WTC11 (cell line): ENCODE data around the gene POLA1. TPM values are rescaled to one million over a fixed set of nuclear protein-coding genes. Genes with fewer than 3 reads are reported as not detected.

Experiments
- ATAC-seq: fragments of 200-7000 bp; cut with Tn5 transposase; 2 replicates; pipeline ENCODE4 v1.10.0; 2021; ENCODE audit warnings: mild to moderate bottlenecking, moderate library complexity
- CTCF ChIA-PET: fragments of 300-600 bp; sonication (Branson Sonifier 250); formaldehyde crosslinking; loops from one replicate; lab custom pipeline; 2021; ENCODE audit warnings: antibody characterized with exemption; lab: Charles Lee
- POLR2A ChIA-PET: fragments of 350-600 bp; sonication (Branson Sonifier 250); formaldehyde crosslinking; loops from one replicate; lab custom pipeline; 2021; ENCODE audit warnings: antibody characterized with exemption; lab: Charles Lee
- DNase-seq: peaks from one replicate; pipeline ENCODE4 v3.0.0; 2021; ENCODE audit warnings: low spot score
- H3K27ac Mint-ChIP-seq: 2 replicates; pipeline ENCODE4 v1.8.0; 2021; ENCODE audit warnings: mixed read lengths
- H3K27me3 Mint-ChIP-seq: 2 replicates; pipeline ENCODE4 v1.8.0; 2021; ENCODE audit warnings: low read depth, mild to moderate bottlenecking, moderate library complexity, mixed read lengths
- H3K36me3 Mint-ChIP-seq: 2 replicates; pipeline ENCODE4 v1.8.0; 2021; ENCODE audit warnings: mixed read lengths
- H3K4me1 Mint-ChIP-seq: 2 replicates; pipeline ENCODE4 v1.8.0; 2022; ENCODE audit warnings: mixed read lengths
- H3K4me3 Mint-ChIP-seq: 2 replicates; pipeline ENCODE4 v1.8.0; 2021; ENCODE audit warnings: mild to moderate bottlenecking, moderate library complexity, mixed read lengths
- H3K9me3 Mint-ChIP-seq: 2 replicates; pipeline ENCODE4 v1.8.0; 2021; ENCODE audit warnings: mixed read lengths
- CREM ChIP-seq: sonication (generic); formaldehyde crosslinking; IDR thresholded peaks from 2 replicates; pipeline ENCODE4 v1.8.1; 2022; ENCODE audit warnings: mild to moderate bottlenecking, missing genetic modification reagents, moderate library complexity
- ETV6 ChIP-seq: sonication (generic); formaldehyde crosslinking; IDR thresholded peaks from 2 replicates; pipeline ENCODE4 v1.8.1; 2022; ENCODE audit warnings: mild to moderate bottlenecking, missing genetic modification reagents
- FOXK1 ChIP-seq: sonication (generic); formaldehyde crosslinking; IDR thresholded peaks from 2 replicates; pipeline ENCODE4 v1.8.0; 2022; ENCODE audit warnings: mild to moderate bottlenecking, moderate library complexity, missing genetic modification reagents
- GTF2I ChIP-seq: fragments of 250-450 bp; sonication (Bioruptor Pico); conservative IDR thresholded peaks from 2 replicates; pipeline ENCODE4 v1.4.0; 2021; ENCODE audit warnings: mild to moderate bottlenecking
- JUN ChIP-seq: sonication (generic); formaldehyde crosslinking; IDR thresholded peaks from 2 replicates; pipeline ENCODE4 v1.8.0; 2023; ENCODE audit warnings: mild to moderate bottlenecking, missing genetic modification reagents
- NFATC4 ChIP-seq: fragments of 250-450 bp; sonication (Bioruptor Pico); IDR thresholded peaks from 2 replicates; pipeline ENCODE4 v1.9.0; 2021; ENCODE audit warnings: mild to moderate bottlenecking
- NFYB ChIP-seq: sonication (generic); formaldehyde crosslinking; conservative IDR thresholded peaks from 2 replicates; pipeline ENCODE4 v1.8.0; 2022; ENCODE audit warnings: low read depth, missing genetic modification reagents
- PRRX2 ChIP-seq: fragments of 250-450 bp; sonication (Bioruptor Pico); IDR thresholded peaks from 2 replicates; pipeline ENCODE4 v1.8.0; 2021; ENCODE audit warnings: mild to moderate bottlenecking
- ZBTB21 ChIP-seq: sonication (generic); formaldehyde crosslinking; IDR thresholded peaks from 2 replicates; pipeline ENCODE4 v1.8.1; 2023; ENCODE audit warnings: mild to moderate bottlenecking, missing genetic modification reagents, borderline replicate concordance
- ZNF317 ChIP-seq: sonication (generic); formaldehyde crosslinking; IDR thresholded peaks from 2 replicates; pipeline ENCODE4 v1.8.1; 2023; ENCODE audit warnings: low read depth, mild to moderate bottlenecking, moderate library complexity, missing genetic modification reagents, borderline replicate concordance
- ZNF416 ChIP-seq: fragments of 250-450 bp; sonication (Bioruptor Pico); IDR thresholded peaks from 2 replicates; pipeline ENCODE4 v1.9.0; 2021; ENCODE audit warnings: mild to moderate bottlenecking, inconsistent platforms
- total RNA-seq: library from RNA; stranded (reverse); gene quantifications from 3 replicates; pipeline ENCODE4 v1.2.3, GENCODE V29; 2021
- TF ChIP-seq, protein P1 (sequence below): sonication (generic); formaldehyde crosslinking; IDR thresholded peaks from 2 replicates; pipeline ENCODE4 v1.8.0; 2023; ENCODE audit warnings: missing genetic modification reagents, mild to moderate bottlenecking, borderline replicate concordance
- TF ChIP-seq, protein P2 (sequence below): fragments of 250-450 bp; sonication (Bioruptor Pico); IDR thresholded peaks from 2 replicates; pipeline ENCODE4 v1.9.0; 2021; ENCODE audit warnings: mild to moderate bottlenecking, borderline replicate concordance
- TF ChIP-seq, protein P3 (sequence below): sonication (generic); formaldehyde crosslinking; IDR thresholded peaks from 2 replicates; pipeline ENCODE4 v1.8.0; 2023; ENCODE audit warnings: missing genetic modification reagents
- TF ChIP-seq, protein P4 (sequence below): sonication (generic); formaldehyde crosslinking; IDR thresholded peaks from 2 replicates; pipeline ENCODE4 v1.8.0; 2022; ENCODE audit warnings: mild to moderate bottlenecking, missing genetic modification reagents
- TF ChIP-seq, protein P5 (sequence below): sonication (generic); formaldehyde crosslinking; IDR thresholded peaks from 2 replicates; pipeline ENCODE4 v1.8.1; 2022; ENCODE audit warnings: mild to moderate bottlenecking, missing genetic modification reagents, moderate library complexity, borderline replicate concordance
- TF ChIP-seq, protein P6 (sequence below): sonication (generic); formaldehyde crosslinking; conservative IDR thresholded peaks from 2 replicates; pipeline ENCODE4 v1.8.1; 2022; ENCODE audit warnings: mild to moderate bottlenecking, missing genetic modification reagents
- TF ChIP-seq, protein P7 (sequence below): sonication (generic); formaldehyde crosslinking; IDR thresholded peaks from 2 replicates; pipeline ENCODE4 v1.8.1; 2023; ENCODE audit warnings: mild to moderate bottlenecking, missing genetic modification reagents

Gene POLA1
- total RNA-seq, 1 experiment from 2014 or later: 29.9 TPM

DNA sequence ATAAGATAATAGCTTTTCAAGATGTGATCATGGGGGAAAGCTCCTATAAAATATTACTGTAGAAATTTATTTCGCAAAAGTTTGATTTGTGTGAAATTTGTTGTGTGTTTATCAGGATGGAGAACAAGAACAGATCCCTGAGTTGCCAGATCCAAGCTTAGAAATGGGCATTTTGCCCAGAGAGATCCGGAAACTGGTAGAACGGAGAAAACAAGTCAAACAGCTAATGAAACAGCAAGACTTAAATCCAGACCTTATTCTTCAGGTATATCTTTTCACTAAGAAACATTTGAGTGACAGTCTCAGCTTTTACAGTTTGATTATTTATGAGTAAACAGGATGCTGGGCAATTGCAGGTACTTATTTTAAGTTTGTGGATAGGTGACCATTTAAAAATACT, 54.5 kb downstream of the POLA1 start:
- Mint-ChIP-seq H3K4me1 (no peaks in the 10 kb centered on the region), H3K9me3 (no peaks in the 10 kb centered on the region), H3K4me3 (no peak overlapping the region), H3K27me3 (no peaks in the 10 kb centered on the region), H3K36me3 (peaks cover 24% of the 10 kb centered on the region), H3K27ac (no peak overlapping the region)
- TF ChIP-seq, protein P1, sequence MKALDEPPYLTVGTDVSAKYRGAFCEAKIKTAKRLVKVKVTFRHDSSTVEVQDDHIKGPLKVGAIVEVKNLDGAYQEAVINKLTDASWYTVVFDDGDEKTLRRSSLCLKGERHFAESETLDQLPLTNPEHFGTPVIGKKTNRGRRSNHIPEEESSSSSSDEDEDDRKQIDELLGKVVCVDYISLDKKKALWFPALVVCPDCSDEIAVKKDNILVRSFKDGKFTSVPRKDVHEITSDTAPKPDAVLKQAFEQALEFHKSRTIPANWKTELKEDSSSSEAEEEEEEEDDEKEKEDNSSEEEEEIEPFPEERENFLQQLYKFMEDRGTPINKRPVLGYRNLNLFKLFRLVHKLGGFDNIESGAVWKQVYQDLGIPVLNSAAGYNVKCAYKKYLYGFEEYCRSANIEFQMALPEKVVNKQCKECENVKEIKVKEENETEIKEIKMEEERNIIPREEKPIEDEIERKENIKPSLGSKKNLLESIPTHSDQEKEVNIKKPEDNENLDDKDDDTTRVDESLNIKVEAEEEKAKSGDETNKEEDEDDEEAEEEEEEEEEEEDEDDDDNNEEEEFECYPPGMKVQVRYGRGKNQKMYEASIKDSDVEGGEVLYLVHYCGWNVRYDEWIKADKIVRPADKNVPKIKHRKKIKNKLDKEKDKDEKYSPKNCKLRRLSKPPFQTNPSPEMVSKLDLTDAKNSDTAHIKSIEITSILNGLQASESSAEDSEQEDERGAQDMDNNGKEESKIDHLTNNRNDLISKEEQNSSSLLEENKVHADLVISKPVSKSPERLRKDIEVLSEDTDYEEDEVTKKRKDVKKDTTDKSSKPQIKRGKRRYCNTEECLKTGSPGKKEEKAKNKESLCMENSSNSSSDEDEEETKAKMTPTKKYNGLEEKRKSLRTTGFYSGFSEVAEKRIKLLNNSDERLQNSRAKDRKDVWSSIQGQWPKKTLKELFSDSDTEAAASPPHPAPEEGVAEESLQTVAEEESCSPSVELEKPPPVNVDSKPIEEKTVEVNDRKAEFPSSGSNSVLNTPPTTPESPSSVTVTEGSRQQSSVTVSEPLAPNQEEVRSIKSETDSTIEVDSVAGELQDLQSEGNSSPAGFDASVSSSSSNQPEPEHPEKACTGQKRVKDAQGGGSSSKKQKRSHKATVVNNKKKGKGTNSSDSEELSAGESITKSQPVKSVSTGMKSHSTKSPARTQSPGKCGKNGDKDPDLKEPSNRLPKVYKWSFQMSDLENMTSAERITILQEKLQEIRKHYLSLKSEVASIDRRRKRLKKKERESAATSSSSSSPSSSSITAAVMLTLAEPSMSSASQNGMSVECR (CRISPR knock-in tag): no peak
- TF ChIP-seq ZNF416 (CRISPR knock-in tag) (no peak), JUN (no peak), PRRX2 (no peak), GTF2I (no peak), CREM (CRISPR knock-in tag) (no peak), ETV6 (CRISPR knock-in tag) (no peak), ZBTB21 (no peak), ZNF317 (CRISPR knock-in tag) (no peak)
- TF ChIP-seq, protein P2, sequence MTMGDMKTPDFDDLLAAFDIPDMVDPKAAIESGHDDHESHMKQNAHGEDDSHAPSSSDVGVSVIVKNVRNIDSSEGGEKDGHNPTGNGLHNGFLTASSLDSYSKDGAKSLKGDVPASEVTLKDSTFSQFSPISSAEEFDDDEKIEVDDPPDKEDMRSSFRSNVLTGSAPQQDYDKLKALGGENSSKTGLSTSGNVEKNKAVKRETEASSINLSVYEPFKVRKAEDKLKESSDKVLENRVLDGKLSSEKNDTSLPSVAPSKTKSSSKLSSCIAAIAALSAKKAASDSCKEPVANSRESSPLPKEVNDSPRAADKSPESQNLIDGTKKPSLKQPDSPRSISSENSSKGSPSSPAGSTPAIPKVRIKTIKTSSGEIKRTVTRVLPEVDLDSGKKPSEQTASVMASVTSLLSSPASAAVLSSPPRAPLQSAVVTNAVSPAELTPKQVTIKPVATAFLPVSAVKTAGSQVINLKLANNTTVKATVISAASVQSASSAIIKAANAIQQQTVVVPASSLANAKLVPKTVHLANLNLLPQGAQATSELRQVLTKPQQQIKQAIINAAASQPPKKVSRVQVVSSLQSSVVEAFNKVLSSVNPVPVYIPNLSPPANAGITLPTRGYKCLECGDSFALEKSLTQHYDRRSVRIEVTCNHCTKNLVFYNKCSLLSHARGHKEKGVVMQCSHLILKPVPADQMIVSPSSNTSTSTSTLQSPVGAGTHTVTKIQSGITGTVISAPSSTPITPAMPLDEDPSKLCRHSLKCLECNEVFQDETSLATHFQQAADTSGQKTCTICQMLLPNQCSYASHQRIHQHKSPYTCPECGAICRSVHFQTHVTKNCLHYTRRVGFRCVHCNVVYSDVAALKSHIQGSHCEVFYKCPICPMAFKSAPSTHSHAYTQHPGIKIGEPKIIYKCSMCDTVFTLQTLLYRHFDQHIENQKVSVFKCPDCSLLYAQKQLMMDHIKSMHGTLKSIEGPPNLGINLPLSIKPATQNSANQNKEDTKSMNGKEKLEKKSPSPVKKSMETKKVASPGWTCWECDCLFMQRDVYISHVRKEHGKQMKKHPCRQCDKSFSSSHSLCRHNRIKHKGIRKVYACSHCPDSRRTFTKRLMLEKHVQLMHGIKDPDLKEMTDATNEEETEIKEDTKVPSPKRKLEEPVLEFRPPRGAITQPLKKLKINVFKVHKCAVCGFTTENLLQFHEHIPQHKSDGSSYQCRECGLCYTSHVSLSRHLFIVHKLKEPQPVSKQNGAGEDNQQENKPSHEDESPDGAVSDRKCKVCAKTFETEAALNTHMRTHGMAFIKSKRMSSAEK (CRISPR knock-in tag): no peak
- TF ChIP-seq, protein P3, sequence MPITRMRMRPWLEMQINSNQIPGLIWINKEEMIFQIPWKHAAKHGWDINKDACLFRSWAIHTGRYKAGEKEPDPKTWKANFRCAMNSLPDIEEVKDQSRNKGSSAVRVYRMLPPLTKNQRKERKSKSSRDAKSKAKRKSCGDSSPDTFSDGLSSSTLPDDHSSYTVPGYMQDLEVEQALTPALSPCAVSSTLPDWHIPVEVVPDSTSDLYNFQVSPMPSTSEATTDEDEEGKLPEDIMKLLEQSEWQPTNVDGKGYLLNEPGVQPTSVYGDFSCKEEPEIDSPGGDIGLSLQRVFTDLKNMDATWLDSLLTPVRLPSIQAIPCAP: no peak
- TF ChIP-seq, protein P4, sequence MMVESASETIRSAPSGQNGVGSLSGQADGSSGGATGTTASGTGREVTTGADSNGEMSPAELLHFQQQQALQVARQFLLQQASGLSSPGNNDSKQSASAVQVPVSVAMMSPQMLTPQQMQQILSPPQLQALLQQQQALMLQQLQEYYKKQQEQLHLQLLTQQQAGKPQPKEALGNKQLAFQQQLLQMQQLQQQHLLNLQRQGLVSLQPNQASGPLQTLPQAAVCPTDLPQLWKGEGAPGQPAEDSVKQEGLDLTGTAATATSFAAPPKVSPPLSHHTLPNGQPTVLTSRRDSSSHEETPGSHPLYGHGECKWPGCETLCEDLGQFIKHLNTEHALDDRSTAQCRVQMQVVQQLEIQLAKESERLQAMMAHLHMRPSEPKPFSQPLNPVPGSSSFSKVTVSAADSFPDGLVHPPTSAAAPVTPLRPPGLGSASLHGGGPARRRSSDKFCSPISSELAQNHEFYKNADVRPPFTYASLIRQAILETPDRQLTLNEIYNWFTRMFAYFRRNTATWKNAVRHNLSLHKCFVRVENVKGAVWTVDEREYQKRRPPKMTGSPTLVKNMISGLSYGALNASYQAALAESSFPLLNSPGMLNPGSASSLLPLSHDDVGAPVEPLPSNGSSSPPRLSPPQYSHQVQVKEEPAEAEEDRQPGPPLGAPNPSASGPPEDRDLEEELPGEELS (CRISPR knock-in tag): no peak
- no peak for DNase-seq
- CTCF ChIA-PET: interaction anchor here (0.6 kb wide), 1 partner anchor 700 kb away, joined by 3 read pairs; no protein-coding TSS in a partner anchor
- POLR2A ChIA-PET: no interaction called here
- no peak for ATAC-seq

DNA sequence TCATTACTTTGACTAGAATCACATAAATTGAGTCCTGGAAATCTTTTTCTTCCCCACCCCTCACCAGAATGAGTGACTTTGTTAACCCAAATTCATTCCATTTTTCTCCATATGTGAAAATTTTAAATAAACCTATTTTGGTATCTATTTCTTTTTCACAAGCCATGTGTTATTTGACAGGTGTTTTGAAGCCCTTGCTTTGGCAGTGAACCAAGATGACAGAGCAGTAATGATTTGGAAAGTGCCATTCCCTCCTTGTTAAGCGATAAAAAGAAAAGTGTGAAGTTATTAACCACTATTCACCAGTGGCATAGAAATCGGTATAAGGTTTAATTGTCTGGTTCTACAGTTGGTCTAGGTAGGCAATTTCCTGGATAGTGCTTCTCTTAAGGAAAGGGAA, 66.1 kb downstream of the POLA1 start:
- no peaks in the 10 kb centered on the region for H3K9me3 Mint-ChIP-seq
- ChIA-PET CTCF (no interaction called here), POLR2A (no interaction called here)
- no peak for ATAC-seq
- no peaks in the 10 kb centered on the region for H3K27me3 Mint-ChIP-seq
- peaks cover 31% of the 10 kb centered on the region for H3K36me3 Mint-ChIP-seq
- H3K4me3 Mint-ChIP-seq: no peak overlapping the region
- no peak for DNase-seq
- no peak overlapping the region for H3K27ac Mint-ChIP-seq
- H3K4me1 Mint-ChIP-seq: no peaks in the 10 kb centered on the region
- TF ChIP-seq, protein P5, sequence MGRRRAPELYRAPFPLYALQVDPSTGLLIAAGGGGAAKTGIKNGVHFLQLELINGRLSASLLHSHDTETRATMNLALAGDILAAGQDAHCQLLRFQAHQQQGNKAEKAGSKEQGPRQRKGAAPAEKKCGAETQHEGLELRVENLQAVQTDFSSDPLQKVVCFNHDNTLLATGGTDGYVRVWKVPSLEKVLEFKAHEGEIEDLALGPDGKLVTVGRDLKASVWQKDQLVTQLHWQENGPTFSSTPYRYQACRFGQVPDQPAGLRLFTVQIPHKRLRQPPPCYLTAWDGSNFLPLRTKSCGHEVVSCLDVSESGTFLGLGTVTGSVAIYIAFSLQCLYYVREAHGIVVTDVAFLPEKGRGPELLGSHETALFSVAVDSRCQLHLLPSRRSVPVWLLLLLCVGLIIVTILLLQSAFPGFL: no peak
- no peak for TF ChIP-seq NFATC4 (CRISPR knock-in tag)
- TF ChIP-seq ZBTB21: no peak
- TF ChIP-seq, protein P6, sequence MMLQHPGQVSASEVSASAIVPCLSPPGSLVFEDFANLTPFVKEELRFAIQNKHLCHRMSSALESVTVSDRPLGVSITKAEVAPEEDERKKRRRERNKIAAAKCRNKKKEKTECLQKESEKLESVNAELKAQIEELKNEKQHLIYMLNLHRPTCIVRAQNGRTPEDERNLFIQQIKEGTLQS: no peak
- no peak for TF ChIP-seq NFYB (CRISPR knock-in tag)
- TF ChIP-seq FOXK1 (CRISPR knock-in tag): no peak
- TF ChIP-seq, protein P7, sequence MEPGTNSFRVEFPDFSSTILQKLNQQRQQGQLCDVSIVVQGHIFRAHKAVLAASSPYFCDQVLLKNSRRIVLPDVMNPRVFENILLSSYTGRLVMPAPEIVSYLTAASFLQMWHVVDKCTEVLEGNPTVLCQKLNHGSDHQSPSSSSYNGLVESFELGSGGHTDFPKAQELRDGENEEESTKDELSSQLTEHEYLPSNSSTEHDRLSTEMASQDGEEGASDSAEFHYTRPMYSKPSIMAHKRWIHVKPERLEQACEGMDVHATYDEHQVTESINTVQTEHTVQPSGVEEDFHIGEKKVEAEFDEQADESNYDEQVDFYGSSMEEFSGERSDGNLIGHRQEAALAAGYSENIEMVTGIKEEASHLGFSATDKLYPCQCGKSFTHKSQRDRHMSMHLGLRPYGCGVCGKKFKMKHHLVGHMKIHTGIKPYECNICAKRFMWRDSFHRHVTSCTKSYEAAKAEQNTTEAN: no peak
